ENCODE data around the gene SUFU.
A peak's percentile ranks its signal among the peaks of the same experiment; 100 is the strongest.

SUFU gene

GRCh38 chr10:102613286-102613685 is 109.5 kb downstream of the SUFU start:
- Histone ChIP-seq H3K27me3 (ENCODE audit: control insufficient read depth, insufficient read depth, low read length) (no peaks in the 10 kb centered on the region), H3K4me1 (ENCODE audit: control insufficient read depth, insufficient read depth, low read length) (peaks cover 29% of the 10 kb centered on the region), H3K9ac (ENCODE audit: low read length) (no peak overlapping the region), H3K4me3 (ENCODE audit: low read length) (no peak overlapping the region), H3K36me3 (ENCODE audit: control insufficient read depth, insufficient read depth, low read length) (peaks cover 5% of the 10 kb centered on the region), H3K27ac (ENCODE audit: low read depth, low read length) (peak overlapping the region; percentile 44)

- peaks cover 33% of the 10 kb centered on the region for H3K4me1 ChIP-seq (ENCODE audit: control insufficient read depth, insufficient read depth, low read length)
- no peak overlapping the region for H3K4me3 ChIP-seq (ENCODE audit: low read length)
- H3K27ac ChIP-seq (ENCODE audit: low read depth, low read length) = peak overlapping the region; percentile 44
- H3K36me3 ChIP-seq (ENCODE audit: control insufficient read depth, insufficient read depth, low read length) = peaks cover 5% of the 10 kb centered on the region
- H3K27me3 ChIP-seq (ENCODE audit: control insufficient read depth, insufficient read depth, low read length) = no peaks in the 10 kb centered on the region
- H3K9ac ChIP-seq (ENCODE audit: low read length) = no peak overlapping the region
Measured at GRCh38 chr10:102613785-102614184, 110.0 kb downstream of the SUFU start.

GRCh38 chr10:102614888-102615287 is 111.1 kb downstream of the SUFU start:
- peaks cover 5% of the 10 kb centered on the region for H3K36me3 ChIP-seq (ENCODE audit: control insufficient read depth, insufficient read depth, low read length)
- no peaks in the 10 kb centered on the region for H3K27me3 ChIP-seq (ENCODE audit: control insufficient read depth, insufficient read depth, low read length)
- no peak overlapping the region for H3K9ac ChIP-seq (ENCODE audit: low read length)
- no peak overlapping the region for H3K4me3 ChIP-seq (ENCODE audit: low read length)
- no peak overlapping the region for H3K27ac ChIP-seq (ENCODE audit: low read depth, low read length)
- H3K4me1 ChIP-seq (ENCODE audit: control insufficient read depth, insufficient read depth, low read length) = peaks cover 44% of the 10 kb centered on the region

- H3K4me3 ChIP-seq (ENCODE audit: low read length) = no peak overlapping the region
- H3K36me3 ChIP-seq (ENCODE audit: control insufficient read depth, insufficient read depth, low read length) = peaks cover 5% of the 10 kb centered on the region
- H3K4me1 ChIP-seq (ENCODE audit: control insufficient read depth, insufficient read depth, low read length) = peaks cover 48% of the 10 kb centered on the region
- peak overlapping the region; percentile 51 for H3K27ac ChIP-seq (ENCODE audit: low read depth, low read length)
- H3K9ac ChIP-seq (ENCODE audit: low read length) = no peak overlapping the region
- no peaks in the 10 kb centered on the region for H3K27me3 ChIP-seq (ENCODE audit: control insufficient read depth, insufficient read depth, low read length)
Measured at GRCh38 chr10:102615361-102615760, 111.6 kb downstream of the SUFU start.

GRCh38 chr10:102616066-102616770 is 112.4 kb downstream of the SUFU start:
- Histone ChIP-seq H3K27ac (ENCODE audit: low read depth, low read length) (no peak overlapping the region), H3K9ac (ENCODE audit: low read length) (no peak overlapping the region), H3K4me3 (ENCODE audit: low read length) (no peak overlapping the region), H3K27me3 (ENCODE audit: control insufficient read depth, insufficient read depth, low read length) (no peaks in the 10 kb centered on the region), H3K36me3 (ENCODE audit: control insufficient read depth, insufficient read depth, low read length) (peaks cover 5% of the 10 kb centered on the region), H3K4me1 (ENCODE audit: control insufficient read depth, insufficient read depth, low read length) (peaks cover 52% of the 10 kb centered on the region)

GRCh38 chr10:102617041-102617440 is 113.3 kb downstream of the SUFU start:
- peaks cover 5% of the 10 kb centered on the region for H3K36me3 ChIP-seq (ENCODE audit: control insufficient read depth, insufficient read depth, low read length)
- no peak overlapping the region for H3K4me3 ChIP-seq (ENCODE audit: low read length)
- H3K4me1 ChIP-seq (ENCODE audit: control insufficient read depth, insufficient read depth, low read length) = peaks cover 53% of the 10 kb centered on the region
- H3K27ac ChIP-seq (ENCODE audit: low read depth, low read length) = no peak overlapping the region
- no peak overlapping the region for H3K9ac ChIP-seq (ENCODE audit: low read length)
- H3K27me3 ChIP-seq (ENCODE audit: control insufficient read depth, insufficient read depth, low read length) = no peaks in the 10 kb centered on the region

DNA sequence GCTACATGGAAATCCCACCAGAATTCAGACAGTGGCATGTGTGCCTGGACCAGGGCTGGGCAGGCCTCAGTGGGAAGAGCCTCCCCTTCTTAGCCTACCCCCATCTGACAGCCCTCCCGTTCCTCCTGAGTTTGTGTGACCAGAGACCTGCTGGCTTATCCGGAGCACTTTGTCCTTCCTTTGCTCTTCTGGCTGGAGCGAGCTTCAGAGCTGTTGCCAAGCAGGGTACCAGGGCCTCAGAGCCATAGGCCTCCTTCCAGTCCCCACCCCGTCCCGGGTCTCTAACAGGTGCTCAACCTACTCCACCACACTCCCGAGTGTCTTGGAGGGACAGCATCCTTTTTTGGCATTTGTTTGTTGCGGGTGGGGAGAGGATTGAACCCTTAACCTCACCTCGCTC is 114.0 kb downstream of the SUFU start:
- Histone ChIP-seq H3K9ac (ENCODE audit: low read length) (no peak overlapping the region), H3K27ac (ENCODE audit: low read depth, low read length) (peak overlapping the region; percentile 72), H3K4me1 (ENCODE audit: control insufficient read depth, insufficient read depth, low read length) (peaks cover 45% of the 10 kb centered on the region), H3K36me3 (ENCODE audit: control insufficient read depth, insufficient read depth, low read length) (peaks cover 5% of the 10 kb centered on the region), H3K27me3 (ENCODE audit: control insufficient read depth, insufficient read depth, low read length) (no peaks in the 10 kb centered on the region), H3K4me3 (ENCODE audit: low read length) (no peak overlapping the region)

GRCh38 chr10:102619281-102619981 is 115.7 kb downstream of the SUFU start:
- H3K4me3 ChIP-seq (ENCODE audit: low read length) = peak overlapping the region; percentile 8
- peaks cover 5% of the 10 kb centered on the region for H3K36me3 ChIP-seq (ENCODE audit: control insufficient read depth, insufficient read depth, low read length)
- H3K4me1 ChIP-seq (ENCODE audit: control insufficient read depth, insufficient read depth, low read length) = peaks cover 40% of the 10 kb centered on the region
- no peaks in the 10 kb centered on the region for H3K27me3 ChIP-seq (ENCODE audit: control insufficient read depth, insufficient read depth, low read length)
- H3K9ac ChIP-seq (ENCODE audit: low read length) = no peak overlapping the region
- peak overlapping the region; percentile 72 for H3K27ac ChIP-seq (ENCODE audit: low read depth, low read length)

- Histone ChIP-seq H3K4me3 (ENCODE audit: low read length) (peak overlapping the region; percentile 8), H3K36me3 (ENCODE audit: control insufficient read depth, insufficient read depth, low read length) (peaks cover 5% of the 10 kb centered on the region), H3K27ac (ENCODE audit: low read depth, low read length) (peak overlapping the region; percentile 72), H3K4me1 (ENCODE audit: control insufficient read depth, insufficient read depth, low read length) (peaks cover 40% of the 10 kb centered on the region), H3K9ac (ENCODE audit: low read length) (no peak overlapping the region), H3K27me3 (ENCODE audit: control insufficient read depth, insufficient read depth, low read length) (no peaks in the 10 kb centered on the region)
Measured at GRCh38 chr10:102620138-102620590, 116.4 kb downstream of the SUFU start.

DNA sequence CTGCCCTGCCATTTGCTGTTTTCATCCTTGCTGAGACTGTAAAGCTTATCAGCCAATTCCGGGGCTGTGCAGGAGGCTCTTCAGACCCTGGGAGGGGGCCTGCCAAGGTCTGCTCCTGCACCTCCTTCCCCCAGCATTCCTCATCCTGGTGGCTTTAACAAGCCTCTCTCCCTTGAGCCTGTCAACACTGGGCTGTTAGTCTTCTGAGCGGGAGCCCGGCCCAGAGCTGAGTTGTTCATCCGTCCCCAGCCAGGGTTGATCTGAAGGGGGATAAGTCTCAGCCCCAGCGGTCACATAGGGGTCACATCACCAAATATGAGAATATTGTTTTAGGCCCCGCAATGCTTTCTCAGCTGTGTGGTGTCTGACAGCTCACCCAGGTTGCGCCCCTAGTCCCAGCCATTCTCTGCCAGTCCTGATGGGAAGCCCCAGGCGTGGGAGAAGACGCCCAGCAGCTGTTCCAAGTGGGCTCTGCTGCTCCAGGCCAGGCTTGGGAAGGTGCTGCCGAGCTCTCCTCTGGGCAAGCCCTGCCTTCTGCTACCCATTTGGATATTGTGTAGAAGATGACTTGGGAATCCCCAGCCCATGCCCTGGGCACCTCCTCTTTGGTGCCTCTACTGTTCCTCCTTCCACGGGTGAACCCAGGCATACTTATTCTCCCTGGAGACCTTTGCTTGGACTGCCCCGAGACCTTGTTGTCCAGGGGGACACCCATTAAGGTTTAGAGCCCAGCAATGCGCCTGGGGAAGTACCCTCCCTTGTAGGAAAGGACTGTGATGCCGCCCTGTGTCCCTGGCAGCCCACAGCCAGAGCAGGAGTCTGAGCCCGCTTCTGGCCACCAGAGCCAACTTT is 117.0 kb downstream of the SUFU start:
- Histone ChIP-seq H3K4me3 (ENCODE audit: low read length) (no peak overlapping the region), H3K4me1 (ENCODE audit: control insufficient read depth, insufficient read depth, low read length) (peaks cover 36% of the 10 kb centered on the region), H3K27me3 (ENCODE audit: control insufficient read depth, insufficient read depth, low read length) (no peaks in the 10 kb centered on the region), H3K36me3 (ENCODE audit: control insufficient read depth, insufficient read depth, low read length) (peaks cover 5% of the 10 kb centered on the region), H3K9ac (ENCODE audit: low read length) (no peak overlapping the region), H3K27ac (ENCODE audit: low read depth, low read length) (peak overlapping the region; percentile 72)

- Histone ChIP-seq H3K4me3 (ENCODE audit: low read length) (no peak overlapping the region), H3K27ac (ENCODE audit: low read depth, low read length) (peak overlapping the region; percentile 72), H3K36me3 (ENCODE audit: control insufficient read depth, insufficient read depth, low read length) (peaks cover 5% of the 10 kb centered on the region), H3K9ac (ENCODE audit: low read length) (no peak overlapping the region), H3K27me3 (ENCODE audit: control insufficient read depth, insufficient read depth, low read length) (no peaks in the 10 kb centered on the region), H3K4me1 (ENCODE audit: control insufficient read depth, insufficient read depth, low read length) (peaks cover 42% of the 10 kb centered on the region)
Measured at GRCh38 chr10:102621443-102622325, 117.9 kb downstream of the SUFU start.
